GM12878 (cell line): ENCODE data around the gene NSDHL. TPM values are rescaled to one million over a fixed set of nuclear protein-coding genes. Genes with fewer than 3 reads are reported as not detected.

Experiments used
- ATAC-seq: fragments of 200-7000 bp; cut with Tn5 transposase; 3 replicates; pipeline ENCODE4 v1.9.1; 2020; ENCODE audit warnings: mild to moderate bottlenecking, moderate library complexity
- BruUV-seq: library from RNA; stranded (reverse); fragments of 400-500 nt; replicated peaks from 2 replicates; lab custom pipeline; 2021; lab: Mats Ljungman, UMichigan
- CTCF ChIA-PET: fragments of 300-600 bp; sonication (Branson Sonifier 250); formaldehyde crosslinking; extraction: SDS; loops from one replicate; lab custom pipeline; 2021; ENCODE audit warnings: inconsistent platforms; lab: Yijun Ruan, JAX
- POLR2A ChIA-PET: fragments of 350-600 bp; formaldehyde crosslinking; extraction: SDS; loops from one replicate; lab custom pipeline; 2021; ENCODE audit warnings: inconsistent platforms; lab: Charles Lee
- RAD21 ChIA-PET: fragments of 300-600 bp; sonication (Branson Sonifier 250); formaldehyde crosslinking; loops from one replicate; lab custom pipeline; 2023; ENCODE audit warnings: antibody characterized with exemption; ENCODE audit not compliant: unreplicated experiment; lab: Charles Lee
- SMC1A ChIA-PET: fragments of 300-600 bp; sonication (Branson Sonifier 250); formaldehyde crosslinking; loops from one replicate; lab custom pipeline; 2023; ENCODE audit not compliant: unreplicated experiment, uncharacterized antibody; lab: Charles Lee
- DNase-seq: peaks from one replicate; pipeline ENCODE4 v3.0.0-alpha.2; 2011; ENCODE audit warnings: low read depth, low spot score
- FAIRE-seq: peaks from 3 replicates; lab custom pipeline; 2011; peaks lifted over from hg19 to GRCh38; lab: Jason Lieb, UNC
- H2AFZ ChIP-seq: 2 replicates; pipeline ENCODE4 v1.6.0; 2011; ENCODE audit warnings: low read depth, low read length, control low read depth; ENCODE audit not compliant: control insufficient read depth
- H3K27ac ChIP-seq: 2 replicates; pipeline ENCODE4 v1.5.1; 2011; ENCODE audit warnings: control low read depth; ENCODE audit not compliant: control insufficient read depth, insufficient read depth
- H3K27me3 ChIP-seq, 2 experiments: replicated peaks in 1 of 2; 2 replicates each; pipeline versions ENCODE4 v1.6.0 to v1.6.1; 2011; ENCODE audit warnings: low read length in 1 of 2; ENCODE audit not compliant: control insufficient read depth in 2 of 2, insufficient read depth in 2 of 2
- H3K36me3 ChIP-seq, 2 experiments: 2 replicates each; pipeline ENCODE4 v1.5.1; 2011; ENCODE audit warnings: low read length in 1 of 2; ENCODE audit not compliant: control insufficient read depth in 2 of 2, insufficient read depth in 2 of 2
- H3K4me1 ChIP-seq: 2 replicates; pipeline ENCODE4 v1.6.1; 2011; ENCODE audit warnings: mild to moderate bottlenecking, low read length, moderate library complexity, mixed read lengths; ENCODE audit not compliant: control insufficient read depth, insufficient read depth
- H3K4me2 ChIP-seq: 2 replicates; pipeline ENCODE4 v1.6.0; 2011; ENCODE audit warnings: control low read depth; ENCODE audit not compliant: control insufficient read depth, insufficient read depth
- H3K4me3 ChIP-seq: fragments of 200-600 bp; sonication (generic); 2 replicates; pipeline ENCODE4 v1.5.1; 2016
- H3K79me2 ChIP-seq: 2 replicates; pipeline ENCODE4 v1.6.0; 2011; ENCODE audit warnings: low read length; ENCODE audit not compliant: control insufficient read depth, insufficient read depth
- H3K9ac ChIP-seq: 2 replicates; pipeline ENCODE4 v1.8.0; 2011; ENCODE audit warnings: low read length, control low read depth, mixed read lengths; ENCODE audit not compliant: control insufficient read depth, insufficient read depth
- H3K9me3 ChIP-seq: replicated peaks from 3 replicates; pipeline ENCODE4 v1.5.1; 2011; ENCODE audit warnings: mild to moderate bottlenecking, low read length; ENCODE audit not compliant: control insufficient read depth, insufficient read depth
- H4K20me1 ChIP-seq: 2 replicates; pipeline ENCODE4 v1.6.0; 2011; ENCODE audit not compliant: control insufficient read depth, insufficient read depth
- BMI1 ChIP-seq: fragments of 450-650 bp; IDR thresholded peaks from 2 replicates; pipeline ENCODE4 v1.6.1; 2016; ENCODE audit warnings: mild to moderate bottlenecking, moderate library complexity, borderline replicate concordance
- MXI1 ChIP-seq: fragments of 150-350 bp; IDR thresholded peaks from 2 replicates; pipeline ENCODE4 v1.6.1; 2011; ENCODE audit warnings: low read depth, mild to moderate bottlenecking, inconsistent platforms, low read length, improper control_type of control experiment
- NRF1 ChIP-seq: conservative IDR thresholded peaks from 2 replicates; pipeline ENCODE4 v1.6.1; 2011; ENCODE audit warnings: mild to moderate bottlenecking, low read depth, low read length, improper control_type of control experiment
- RB1 ChIP-seq: fragments of 450-650 bp; formaldehyde crosslinking; IDR thresholded peaks from 2 replicates; pipeline ENCODE4 v1.6.1; 2017; ENCODE audit warnings: mild to moderate bottlenecking, borderline replicate concordance
- SIN3A ChIP-seq: IDR thresholded peaks from 2 replicates; pipeline ENCODE4 v1.6.1; 2012; ENCODE audit warnings: low read depth, low read length, improper control_type of control experiment
- SIX5 ChIP-seq: IDR thresholded peaks from 2 replicates; pipeline ENCODE4 v1.6.1; 2011; ENCODE audit warnings: mild to moderate bottlenecking, low read depth, low read length, moderate library complexity; ENCODE audit not compliant: severe bottlenecking
- SMARCA5 ChIP-seq: fragments of 450-650 bp; IDR thresholded peaks from 2 replicates; pipeline ENCODE4 v1.6.1; 2017; ENCODE audit warnings: mild to moderate bottlenecking
- SREBF1 ChIP-seq: IDR thresholded peaks from 2 replicates; pipeline ENCODE4 v1.6.1; 2012; ENCODE audit warnings: mild to moderate bottlenecking, low read length
- ZNF24 ChIP-seq: fragments of 450-650 bp; IDR thresholded peaks from 2 replicates; pipeline ENCODE4 v1.6.1; 2017; ENCODE audit warnings: antibody characterized with exemption, mild to moderate bottlenecking
- WGBS: methylation state at CpG from one replicate; pipeline ENCODE4 v1.1.6; 2016; ENCODE audit warnings: low lambda C conversion rate; ENCODE audit not compliant: insufficient replicate concordance, insufficient coverage; ENCODE audit errors: missing lambda C conversion rate; 5-methylcytosine and 5-hydroxymethylcytosine counted together
- in situ Hi-C: fragments of 300-500 bp; cut with MboI; formaldehyde crosslinking; loops from 9 replicates; pipeline ENCODE4 v1.14.3; 2018; ENCODE audit warnings: mixed read lengths
- intact Hi-C: fragments of 100-400 bp; cut with micrococcal nuclease; formaldehyde crosslinking; loops from one replicate; pipeline ENCODE4 v1.14.2; 2022; ENCODE audit not compliant: unreplicated experiment
- polyA plus RNA-seq, 11 experiments: library from polyadenylated mRNA; depleted of rRNA in 4 of 11; unstranded in 6 of 11; stranded (reverse) in 5 of 11; fragments of >200 nt; fragmentation: Nextera tagmentation in 4 of 11; fragmentation: Illumina TruSeq in 1 of 11; extraction: Ambion mirVana in 4 of 11; extraction: Trizol in 1 of 11; gene quantifications; 1 replicate in 1 of 11; 2 replicates in 10 of 11; pipeline versions ENCODE4 v1.2.1 to v1.2.3, GENCODE V29; 2011 to 2016; ENCODE audit warnings: inconsistent platforms in 2 of 11, missing spikeins in 2 of 11, low read depth in 1 of 11
- total RNA-seq, 4 experiments: library from RNA; depleted of rRNA in 3 of 4; stranded (reverse); fragments of >200 nt in 3 of 4; fragmentation: Illumina TruSeq in 1 of 4; extraction: Trizol in 1 of 4; gene quantifications; 2 replicates each; pipeline versions ENCODE4 v1.2.1 to v1.2.3, GENCODE V29; 2013 to 2021
- TF ChIP-seq, protein P1 (sequence below): fragments of 450-650 bp; IDR thresholded peaks from 2 replicates; pipeline ENCODE4 v1.6.1; 2017; ENCODE audit warnings: mild to moderate bottlenecking, low read depth, inconsistent platforms; ENCODE audit not compliant: poor library complexity, severe bottlenecking
- TF ChIP-seq, protein P2 (sequence below): IDR thresholded peaks from 2 replicates; pipeline ENCODE4 v1.6.1; 2012; ENCODE audit warnings: mild to moderate bottlenecking, low read depth, low read length

The NSDHL gene
- total and polyA plus RNA-seq, 10 of the 15 experiments (the other 5 are each of a cell fraction or from before 2014, with no cell fraction given): 16.9 to 37.1 (median 26.9) TPM

DNA sequence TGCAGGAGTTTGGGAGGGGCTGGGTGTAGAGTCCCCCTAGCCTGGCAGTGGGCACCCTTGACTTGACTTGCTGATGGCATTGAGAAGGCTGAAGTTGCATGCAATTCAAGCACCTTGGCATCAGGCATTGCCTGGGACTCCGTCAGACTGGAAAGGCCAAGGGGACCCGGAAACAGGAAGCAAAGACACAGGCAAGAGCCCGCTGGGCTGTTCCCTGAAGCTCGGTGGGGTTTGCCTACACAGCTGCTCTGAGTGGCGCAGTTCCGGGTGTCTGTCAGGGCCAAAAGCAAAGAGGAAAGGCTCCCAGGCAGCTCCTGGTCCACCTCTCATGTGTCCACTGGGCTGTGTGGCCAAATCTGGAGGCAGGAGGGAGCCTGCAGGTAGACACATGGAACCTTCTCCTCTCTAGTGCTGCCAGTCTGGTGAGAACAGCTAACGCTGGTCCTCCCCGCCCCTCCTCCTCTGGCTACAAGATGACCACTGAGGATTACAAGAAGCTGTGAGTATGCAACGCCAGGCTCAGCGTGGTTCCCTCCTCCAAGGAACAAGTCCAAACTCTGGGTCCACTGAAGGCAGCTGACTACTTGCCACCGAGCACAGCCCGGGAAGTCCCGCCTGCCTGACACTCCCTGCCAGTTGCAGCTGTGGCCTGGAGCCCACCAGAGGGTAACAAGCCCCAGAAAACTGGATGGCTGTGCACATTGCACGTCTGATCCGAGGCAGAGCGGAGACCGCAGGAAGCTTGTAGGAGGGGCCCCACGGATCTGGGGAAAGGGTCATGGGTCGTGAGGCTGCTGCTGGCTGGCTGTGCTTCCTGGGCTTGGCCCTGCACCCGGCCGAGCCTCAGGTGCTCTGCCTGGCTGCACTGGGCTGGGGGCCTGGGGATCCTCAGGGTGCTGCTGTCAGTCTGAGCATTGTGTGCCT lies 87.1 kb downstream of the NSDHL start:
- ChIA-PET POLR2A (no interaction called here), SMC1A (interaction anchor here (0.8 kb wide), 1 partner anchor 8 kb away, joined by 3 read pairs; no protein-coding TSS in a partner anchor), RAD21 (no interaction called here), CTCF (interaction anchor here (1.1 kb wide), 1 partner anchor 23 kb away, joined by 3 read pairs; no protein-coding TSS in a partner anchor)
- Histone ChIP-seq H3K4me2 (no peak overlapping the region), H3K27me3 (no peaks in the 10 kb centered on the region), H3K27ac (no peak overlapping the region), H4K20me1 (no peaks in the 10 kb centered on the region; the same call in 1 of the 2 replicates), H3K36me3 (no peaks in the 10 kb centered on the region), H2AFZ (no peak overlapping the region), H3K4me3 (no peak overlapping the region), H3K79me2 (no peaks in the 10 kb centered on the region), H3K9me3 (no peaks in the 10 kb centered on the region), H3K4me1 (no peaks in the 10 kb centered on the region), H3K9ac (no peak overlapping the region)
- TF ChIP-seq NRF1 (no peak), SIX5 (no peak)
- no peak for ATAC-seq
- intact Hi-C loops: no loop called here
- in situ Hi-C loops: no loop called here
- no peak for DNase-seq
- BruUV-seq: no TSS peak
- no peak for FAIRE-seq
- WGBS: 35% methylated on average over 19 of the region's 21 CpGs

DNA sequence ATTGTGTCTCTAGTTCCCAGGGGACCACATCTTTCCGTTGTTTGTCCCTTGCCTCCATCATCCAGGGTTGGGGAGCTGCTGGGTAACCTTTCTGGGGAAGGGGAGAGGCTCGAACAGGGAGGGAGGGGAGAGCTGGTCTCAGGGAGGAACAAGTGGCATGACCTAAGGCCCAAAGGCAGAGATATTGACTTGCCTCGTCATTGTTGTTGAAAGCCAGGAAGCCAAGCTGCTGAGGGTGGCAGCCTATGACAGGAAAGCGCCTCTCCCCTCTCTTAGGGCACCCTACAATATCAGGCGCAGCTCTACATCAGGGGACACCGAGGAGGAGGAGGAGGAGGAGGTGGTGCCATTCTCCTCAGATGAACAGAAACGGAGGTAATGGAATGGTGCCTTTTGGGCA lies 87.8 kb downstream of the NSDHL start:
- TF ChIP-seq RB1 (no peak), SREBF1 (no peak), ZNF24 (no peak), BMI1 (no peak), MXI1 (no peak), SIN3A (no peak), SMARCA5 (no peak)
- TF ChIP-seq, protein P1, sequence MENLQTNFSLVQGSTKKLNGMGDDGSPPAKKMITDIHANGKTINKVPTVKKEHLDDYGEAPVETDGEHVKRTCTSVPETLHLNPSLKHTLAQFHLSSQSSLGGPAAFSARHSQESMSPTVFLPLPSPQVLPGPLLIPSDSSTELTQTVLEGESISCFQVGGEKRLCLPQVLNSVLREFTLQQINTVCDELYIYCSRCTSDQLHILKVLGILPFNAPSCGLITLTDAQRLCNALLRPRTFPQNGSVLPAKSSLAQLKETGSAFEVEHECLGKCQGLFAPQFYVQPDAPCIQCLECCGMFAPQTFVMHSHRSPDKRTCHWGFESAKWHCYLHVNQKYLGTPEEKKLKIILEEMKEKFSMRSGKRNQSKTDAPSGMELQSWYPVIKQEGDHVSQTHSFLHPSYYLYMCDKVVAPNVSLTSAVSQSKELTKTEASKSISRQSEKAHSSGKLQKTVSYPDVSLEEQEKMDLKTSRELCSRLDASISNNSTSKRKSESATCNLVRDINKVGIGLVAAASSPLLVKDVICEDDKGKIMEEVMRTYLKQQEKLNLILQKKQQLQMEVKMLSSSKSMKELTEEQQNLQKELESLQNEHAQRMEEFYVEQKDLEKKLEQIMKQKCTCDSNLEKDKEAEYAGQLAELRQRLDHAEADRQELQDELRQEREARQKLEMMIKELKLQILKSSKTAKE: no peak
- TF ChIP-seq, protein P2, sequence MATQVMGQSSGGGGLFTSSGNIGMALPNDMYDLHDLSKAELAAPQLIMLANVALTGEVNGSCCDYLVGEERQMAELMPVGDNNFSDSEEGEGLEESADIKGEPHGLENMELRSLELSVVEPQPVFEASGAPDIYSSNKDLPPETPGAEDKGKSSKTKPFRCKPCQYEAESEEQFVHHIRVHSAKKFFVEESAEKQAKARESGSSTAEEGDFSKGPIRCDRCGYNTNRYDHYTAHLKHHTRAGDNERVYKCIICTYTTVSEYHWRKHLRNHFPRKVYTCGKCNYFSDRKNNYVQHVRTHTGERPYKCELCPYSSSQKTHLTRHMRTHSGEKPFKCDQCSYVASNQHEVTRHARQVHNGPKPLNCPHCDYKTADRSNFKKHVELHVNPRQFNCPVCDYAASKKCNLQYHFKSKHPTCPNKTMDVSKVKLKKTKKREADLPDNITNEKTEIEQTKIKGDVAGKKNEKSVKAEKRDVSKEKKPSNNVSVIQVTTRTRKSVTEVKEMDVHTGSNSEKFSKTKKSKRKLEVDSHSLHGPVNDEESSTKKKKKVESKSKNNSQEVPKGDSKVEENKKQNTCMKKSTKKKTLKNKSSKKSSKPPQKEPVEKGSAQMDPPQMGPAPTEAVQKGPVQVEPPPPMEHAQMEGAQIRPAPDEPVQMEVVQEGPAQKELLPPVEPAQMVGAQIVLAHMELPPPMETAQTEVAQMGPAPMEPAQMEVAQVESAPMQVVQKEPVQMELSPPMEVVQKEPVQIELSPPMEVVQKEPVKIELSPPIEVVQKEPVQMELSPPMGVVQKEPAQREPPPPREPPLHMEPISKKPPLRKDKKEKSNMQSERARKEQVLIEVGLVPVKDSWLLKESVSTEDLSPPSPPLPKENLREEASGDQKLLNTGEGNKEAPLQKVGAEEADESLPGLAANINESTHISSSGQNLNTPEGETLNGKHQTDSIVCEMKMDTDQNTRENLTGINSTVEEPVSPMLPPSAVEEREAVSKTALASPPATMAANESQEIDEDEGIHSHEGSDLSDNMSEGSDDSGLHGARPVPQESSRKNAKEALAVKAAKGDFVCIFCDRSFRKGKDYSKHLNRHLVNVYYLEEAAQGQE: no peak
- Histone ChIP-seq H3K27me3 (no peaks in the 10 kb centered on the region), H2AFZ (no peak overlapping the region), H3K9me3 (no peaks in the 10 kb centered on the region), H3K36me3 (no peaks in the 10 kb centered on the region), H3K9ac (no peak overlapping the region), H4K20me1 (no peaks in the 10 kb centered on the region; the same call in 1 of the 2 replicates), H3K79me2 (no peaks in the 10 kb centered on the region), H3K4me1 (no peaks in the 10 kb centered on the region), H3K4me3 (no peak overlapping the region), H3K4me2 (no peak overlapping the region), H3K27ac (no peak overlapping the region)
- 12% methylated on average over 7 of the region's 7 CpGs for WGBS
- in situ Hi-C loops: no loop called here
- DNase-seq (no peak), FAIRE-seq (no peak), ATAC-seq (no peak)
- ChIA-PET POLR2A (no interaction called here), CTCF (interaction anchor here (0.6 to 1.1 kb wide), 3 partner anchors 23 to 1152 kb away, joined by 3 read pairs; no protein-coding TSS in a partner anchor), SMC1A (no interaction called here), RAD21 (no interaction called here)
- no TSS peak for BruUV-seq
- intact Hi-C loops: no loop called here
